Gastroesophageal sphincter (tissue), 3 donors: ENCODE data around the gene PPP2R2B.

ENCODE experiments used
- CTCF ChIP-seq, 4 experiments: fragments of 200-600 bp in 2 of 4; fragments of 450-650 bp in 2 of 4; sonication (generic) in 1 of 4; IDR thresholded peaks; one replicate each; pipeline ENCODE4 v1.5.1; 2017 to 2019; ENCODE audit warnings: antibody characterized with exemption in 4 of 4, mild to moderate bottlenecking in 2 of 4, moderate library complexity in 2 of 4
- POLR2A ChIP-seq, 2 donors: fragments of 450-650 bp; IDR thresholded peaks; one replicate each; pipeline ENCODE4 v1.6.1; 2017; ENCODE audit warnings: antibody characterized with exemption in 2 of 2, mild to moderate bottlenecking in 2 of 2, moderate library complexity in 1 of 2

- no peak for TF ChIP-seq CTCF (IDR thresholded peaks at IDR 0.05)
- no peak for TF ChIP-seq POLR2A (IDR thresholded peaks at IDR 0.05)
These were observed 179.4 kb downstream of the PPP2R2B start for GRCh38 chr5:146699138-146699537.
